GM12874 (cell line): ENCODE results near the gene PHLPP2.

Source experiments
- CTCF ChIP-seq: IDR thresholded peaks from 2 replicates; pipeline ENCODE4 v1.5.1; 2011; ENCODE audit warnings: low read depth, mild to moderate bottlenecking, control low read depth, low read length, moderate library complexity; ENCODE audit not compliant: insufficient read depth

Gene PHLPP2

DNA sequence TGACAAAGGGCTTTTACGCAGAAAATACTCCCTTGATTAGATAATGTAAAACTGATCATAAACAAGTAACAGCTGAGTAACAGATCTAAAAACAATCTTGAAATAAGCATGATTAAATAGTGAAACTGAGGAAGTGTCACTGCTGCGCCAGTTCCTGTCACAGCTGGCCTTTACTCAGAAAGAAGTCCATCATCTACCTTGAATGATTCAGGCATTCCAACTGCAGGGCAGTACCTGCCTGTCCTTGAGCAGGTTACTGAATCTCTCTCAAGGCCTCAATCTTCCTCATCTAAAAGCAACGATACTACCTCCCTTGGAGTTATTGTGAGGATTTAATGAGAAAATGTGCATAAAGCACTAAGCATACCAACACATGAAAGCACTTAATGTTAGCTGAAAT lies 12.7 kb downstream of the PHLPP2 start:
- TF ChIP-seq CTCF = no peak

DNA sequence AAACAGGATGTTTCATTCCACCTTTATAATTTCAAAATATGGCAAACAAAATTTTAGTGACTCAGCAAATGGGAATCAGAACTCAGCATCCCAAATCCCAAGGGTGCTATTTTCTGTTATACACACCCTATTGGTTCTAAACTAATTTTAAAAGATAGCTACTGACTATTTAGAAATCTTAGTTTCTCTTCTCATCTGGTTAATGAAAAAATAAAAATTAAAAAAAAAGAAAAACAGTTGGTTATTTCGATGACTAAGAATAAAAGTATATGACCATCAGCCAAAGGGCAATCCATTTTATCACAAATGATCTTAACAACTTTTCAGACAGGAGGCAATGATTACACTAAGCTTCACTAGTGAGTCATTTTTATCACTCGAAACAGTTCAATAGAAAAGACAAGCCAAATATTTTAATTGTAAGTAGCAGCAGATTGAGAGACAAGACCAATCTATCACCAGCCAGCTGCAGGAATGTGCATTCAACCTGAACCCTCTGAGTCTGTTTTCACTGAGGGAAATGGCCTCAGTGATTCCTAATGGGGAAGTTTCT lies 15.2 kb downstream of the PHLPP2 start:
- no peak for TF ChIP-seq CTCF

DNA sequence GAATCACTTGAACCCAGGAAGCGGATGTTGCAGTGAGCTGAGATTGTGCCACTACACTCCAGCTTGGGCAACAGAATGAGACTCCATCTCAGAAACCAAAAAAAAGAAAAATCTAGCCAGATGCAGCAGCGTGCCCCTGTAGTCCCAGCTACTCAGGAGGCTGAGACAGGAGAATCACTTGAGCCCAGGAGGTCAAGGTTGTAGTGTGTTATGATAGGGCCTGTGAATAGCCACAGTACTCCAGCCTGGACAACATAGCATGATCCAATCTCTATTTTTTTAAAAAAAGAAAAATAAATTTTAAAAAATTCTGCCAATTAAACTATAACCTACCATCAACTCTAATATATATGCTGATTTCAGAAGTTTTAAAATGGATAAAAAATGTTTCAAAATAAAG lies 15.8 kb downstream of the PHLPP2 start:
- TF ChIP-seq CTCF = no peak

- no peak for TF ChIP-seq CTCF
Observed at GRCh38 chr16:71707199-71707598, 17.3 kb downstream of the PHLPP2 start.

DNA sequence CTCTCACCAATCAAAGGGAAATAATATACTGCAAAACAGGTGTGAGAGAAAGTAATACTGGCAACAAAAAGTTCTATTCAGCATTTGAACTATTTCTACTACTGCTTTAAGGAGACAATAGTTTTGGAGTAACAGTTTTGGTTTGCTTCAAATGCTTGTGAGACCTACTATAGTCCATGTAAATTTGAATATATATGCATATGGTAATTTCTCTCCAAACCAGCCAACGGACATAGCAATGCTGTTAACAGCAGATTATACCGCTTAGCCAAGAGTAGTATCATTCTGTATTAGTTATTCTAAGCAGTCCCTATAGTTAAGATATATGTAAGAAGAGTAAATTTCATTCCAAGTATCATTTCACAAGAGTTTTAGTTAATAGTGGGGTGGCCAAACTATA lies 18.5 kb downstream of the PHLPP2 start:
- TF ChIP-seq CTCF = no peak

DNA sequence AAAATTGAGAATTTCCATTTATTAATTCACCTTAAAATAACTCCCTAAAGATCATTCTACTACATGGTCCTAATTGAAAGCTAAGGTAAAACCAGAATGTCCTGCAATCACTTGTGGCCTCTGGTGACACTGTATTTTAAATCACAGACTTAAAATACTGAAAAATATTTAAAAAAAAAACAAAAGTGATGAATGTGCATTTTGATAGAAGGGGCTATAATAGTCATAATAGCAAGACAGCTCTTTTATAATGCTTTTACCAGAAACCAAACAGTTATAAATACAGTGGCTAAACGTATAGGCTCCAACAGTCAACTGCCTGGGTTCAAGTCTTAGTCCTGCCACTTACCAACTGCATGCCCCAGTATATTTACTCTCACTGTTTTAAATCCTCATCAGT lies 21.2 kb downstream of the PHLPP2 start:
- TF ChIP-seq CTCF = no peak

DNA sequence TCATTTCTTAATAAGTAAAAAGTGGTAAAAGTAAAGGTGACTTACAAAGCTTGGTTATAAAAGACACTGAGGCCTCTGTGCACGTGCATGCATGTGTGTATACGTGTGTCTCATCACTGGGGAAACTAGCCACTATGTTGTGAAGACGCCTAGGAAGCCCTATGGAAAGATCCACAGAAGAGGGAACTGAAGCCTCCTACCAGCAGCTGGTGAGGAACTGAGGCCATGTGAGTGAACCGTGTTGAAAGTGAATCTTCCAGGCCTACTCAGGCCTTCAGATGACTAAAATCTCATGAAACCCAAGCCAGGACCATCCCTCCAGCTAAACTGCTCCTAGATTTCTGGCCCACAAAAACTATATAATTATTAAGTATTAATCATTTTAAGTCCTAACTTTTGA lies 23.7 kb downstream of the PHLPP2 start:
- TF ChIP-seq CTCF = no peak
